IMR-90 (cell line): Measurements from ENCODE around the gene KPNA3. TPM values are rescaled to one million over a fixed set of nuclear protein-coding genes. Genes with fewer than 3 reads are reported as not detected.

Source experiments
- ATAC-seq: fragments of 200-7000 bp; cut with Tn5 transposase; 2 replicates; pipeline ENCODE4 v1.9.1; 2020; ENCODE audit warnings: low read depth, mild to moderate bottlenecking, moderate library complexity
- BruUV-seq: library from RNA; stranded (reverse); fragments of 400-500 nt; replicated peaks from 2 replicates; lab custom pipeline; 2021; lab: Mats Ljungman, UMichigan
- CTCF ChIA-PET: fragments of 300-600 bp; formaldehyde crosslinking; extraction: SDS; loops from one replicate; lab custom pipeline; 2021; ENCODE audit warnings: antibody characterized with exemption; lab: Yijun Ruan, JAX
- POLR2A ChIA-PET: fragments of 300-600 bp; sonication (Branson Sonifier 250); formaldehyde crosslinking; loops from one replicate; lab custom pipeline; 2022; ENCODE audit warnings: antibody characterized with exemption; ENCODE audit not compliant: unreplicated experiment; lab: Charles Lee
- DNase-seq: peaks from one replicate; pipeline ENCODE4 v3.0.0; 2013
- H2AFZ ChIP-seq: replicated peaks from 2 replicates; pipeline ENCODE3; 2013; ENCODE audit warnings: low read length, mild to moderate bottlenecking; ENCODE audit not compliant: poor library complexity
- H2AK5ac ChIP-seq: 2 replicates; pipeline ENCODE4 v1.6.1; 2013; ENCODE audit warnings: low read depth, low read length, inconsistent platforms
- H2AK9ac ChIP-seq: replicated peaks from 2 replicates; pipeline ENCODE3; 2013; ENCODE audit warnings: mild to moderate bottlenecking, low read depth, low read length, moderate library complexity; ENCODE audit not compliant: poor library complexity
- H2BK120ac ChIP-seq: 2 replicates; pipeline ENCODE4 v1.6.1; 2013; ENCODE audit warnings: low read depth, low read length, inconsistent platforms
- H2BK15ac ChIP-seq: 3 replicates; pipeline ENCODE4 v1.6.1; 2013; ENCODE audit warnings: low read depth, low read length, inconsistent platforms
- H2BK20ac ChIP-seq: 2 replicates; pipeline ENCODE4 v1.6.1; 2013; ENCODE audit warnings: low read depth, mild to moderate bottlenecking, inconsistent platforms, low read length, moderate library complexity
- H2BK5ac ChIP-seq: 2 replicates; pipeline ENCODE4 v1.6.1; 2013; ENCODE audit warnings: mild to moderate bottlenecking, low read depth, low read length, inconsistent platforms; ENCODE audit not compliant: poor library complexity, severe bottlenecking
- H3K14ac ChIP-seq: replicated peaks from 2 replicates; pipeline ENCODE4 v1.6.1; 2013; ENCODE audit warnings: low read depth, low read length, inconsistent platforms
- H3K18ac ChIP-seq: 2 replicates; pipeline ENCODE4 v1.6.1; 2013; ENCODE audit warnings: low read depth, low read length, control low read depth
- H3K23ac ChIP-seq: 2 replicates; pipeline ENCODE4 v1.6.1; 2013; ENCODE audit warnings: low read depth, low read length, inconsistent platforms
- H3K27ac ChIP-seq: 2 replicates; pipeline ENCODE4 v1.5.1; 2013; ENCODE audit warnings: mild to moderate bottlenecking, control low read depth, low read length; ENCODE audit not compliant: insufficient read depth
- H3K27me3 ChIP-seq: 2 replicates; pipeline ENCODE4 v1.6.1; 2013; ENCODE audit warnings: low read length; ENCODE audit not compliant: control insufficient read depth, insufficient read depth
- H3K36me3 ChIP-seq: 2 replicates; pipeline ENCODE4 v1.6.1; 2013; ENCODE audit warnings: low read length, mixed read lengths; ENCODE audit not compliant: control insufficient read depth, insufficient read depth
- H3K4ac ChIP-seq: 2 replicates; pipeline ENCODE4 v1.6.1; 2013; ENCODE audit warnings: low read depth, low read length, inconsistent platforms
- H3K4me1 ChIP-seq: 2 replicates; pipeline ENCODE4 v1.6.1; 2013; ENCODE audit warnings: low read length, mixed read lengths; ENCODE audit not compliant: control insufficient read depth, insufficient read depth
- H3K4me2 ChIP-seq: 2 replicates; pipeline ENCODE4 v1.6.1; 2013; ENCODE audit warnings: low read depth, mild to moderate bottlenecking, control low read depth, low read length, moderate library complexity
- H3K4me3 ChIP-seq: 2 replicates; pipeline ENCODE4 v1.5.1; 2013; ENCODE audit warnings: low read depth, mild to moderate bottlenecking, control low read depth, low read length, moderate library complexity; ENCODE audit not compliant: insufficient read depth
- H3K56ac ChIP-seq: 2 replicates; pipeline ENCODE4 v1.6.1; 2013; ENCODE audit warnings: low read length, inconsistent platforms; ENCODE audit not compliant: insufficient read depth; ENCODE audit errors: extremely low read depth
- H3K79me1 ChIP-seq, 2 experiments: 2 replicates each; pipeline ENCODE4 v1.6.1; 2013; ENCODE audit warnings: low read length in 2 of 2, inconsistent platforms in 1 of 2, low read depth in 1 of 2
- H3K9ac ChIP-seq: 2 replicates; pipeline ENCODE4 v1.6.1; 2013; ENCODE audit warnings: low read depth, low read length, control low read depth
- H3K9me1 ChIP-seq: 2 replicates; pipeline ENCODE4 v1.6.1; 2013; ENCODE audit warnings: low read length, inconsistent platforms; ENCODE audit not compliant: insufficient read depth
- H3K9me3 ChIP-seq: 2 replicates; pipeline ENCODE4 v1.6.1; 2013; ENCODE audit warnings: low read length; ENCODE audit not compliant: control insufficient read depth, insufficient read depth
- H4K20me1 ChIP-seq: 2 replicates; pipeline ENCODE4 v1.6.1; 2013; ENCODE audit warnings: low read length, inconsistent platforms; ENCODE audit not compliant: insufficient read depth
- H4K5ac ChIP-seq: 2 replicates; pipeline ENCODE4 v1.6.1; 2013; ENCODE audit warnings: mild to moderate bottlenecking, low read depth, low read length, control low read depth
- H4K8ac ChIP-seq, 2 experiments: 2 replicates each; pipeline ENCODE4 v1.6.1; 2013; ENCODE audit warnings: low read depth in 2 of 2, low read length in 2 of 2, control low read depth in 1 of 2, inconsistent platforms in 1 of 2
- H4K91ac ChIP-seq: 2 replicates; pipeline ENCODE4 v1.6.1; 2013; ENCODE audit warnings: low read depth, low read length, inconsistent platforms; ENCODE audit not compliant: insufficient read depth
- MAFK ChIP-seq: IDR thresholded peaks from 2 replicates; pipeline ENCODE4 v1.6.1; 2012; ENCODE audit warnings: low read depth, low read length, improper control_type of control experiment
- NFE2L2 ChIP-seq: fragments of 150-350 bp; IDR thresholded peaks from 2 replicates; pipeline ENCODE4 v1.6.1; 2016; ENCODE audit warnings: low read depth, mild to moderate bottlenecking, low read length
- POLR2A ChIP-seq: IDR thresholded peaks from 2 replicates; pipeline ENCODE4 v1.6.1; 2012; ENCODE audit warnings: mild to moderate bottlenecking, low read depth, low read length
- RAD21 ChIP-seq: IDR thresholded peaks from 2 replicates; pipeline ENCODE4 v1.6.1; 2012; ENCODE audit warnings: low read length, improper control_type of control experiment
- RCOR1 ChIP-seq: IDR thresholded peaks from 2 replicates; pipeline ENCODE4 v1.6.1; 2012; ENCODE audit warnings: mild to moderate bottlenecking, low read length, improper control_type of control experiment; ENCODE audit not compliant: insufficient replicate concordance
- RFX5 ChIP-seq: IDR thresholded peaks from 2 replicates; pipeline ENCODE4 v1.8.0; 2012; ENCODE audit warnings: low read depth, mild to moderate bottlenecking, low read length, moderate library complexity
- SMC3 ChIP-seq: fragments of 150-350 bp; IDR thresholded peaks from 2 replicates; pipeline ENCODE4 v1.6.1; 2016; ENCODE audit warnings: low read depth, mild to moderate bottlenecking, antibody characterized with exemption, low read length, moderate library complexity
- WGBS, 2 experiments: methylation state at CpG; one replicate each; pipeline versions ENCODE4 v1.1.5 to v1.1.7; 2013; ENCODE audit warnings: missing lambda C conversion rate in 2 of 2; ENCODE audit not compliant: insufficient read length in 1 of 2; ENCODE audit errors: extremely low coverage in 2 of 2; 5-methylcytosine and 5-hydroxymethylcytosine counted together
- dilution Hi-C: fragments of 300-500 bp; cut with HindIII; formaldehyde crosslinking; loops from one replicate; pipeline ENCODE4 v1.14.3; 2018; ENCODE audit warnings: low sequenced_read_pairs; ENCODE audit not compliant: unreplicated experiment
- in situ Hi-C: fragments of 300-500 bp; cut with MboI; formaldehyde crosslinking; loops from 3 replicates; pipeline ENCODE4 v1.14.3; 2019; ENCODE audit warnings: low sequenced_read_pairs, inconsistent platforms, mixed read lengths
- intact Hi-C: fragments of 100-400 bp; cut with micrococcal nuclease; formaldehyde crosslinking; loops from 2 replicates; pipeline ENCODE4 v1.10.0; 2022
- polyA plus RNA-seq, 3 experiments: library from polyadenylated mRNA; depleted of rRNA; stranded (reverse); fragments of >200 nt; gene quantifications; 2 replicates each; pipeline ENCODE4 v1.2.3, GENCODE V29; 2012; ENCODE audit warnings: low replicate concordance in 1 of 3
- total RNA-seq: library from RNA; depleted of rRNA; stranded (reverse); fragments of >200 nt; gene quantifications from 2 replicates; pipeline ENCODE4 v1.2.3, GENCODE V29; 2012
- TF ChIP-seq, protein P1 (sequence below): fragments of 150-350 bp; IDR thresholded peaks from 2 replicates; pipeline ENCODE4 v1.6.1; 2017; ENCODE audit warnings: mild to moderate bottlenecking, antibody characterized with exemption, low read length, low read depth
- TF ChIP-seq, protein P2 (sequence below): conservative IDR thresholded peaks from 2 replicates; pipeline ENCODE4 v1.5.1; 2012; ENCODE audit warnings: mild to moderate bottlenecking, low read depth, low read length, improper control_type of control experiment

The KPNA3 gene
- total and polyA plus RNA-seq, 2 of the 4 experiments (the other 2 are of a cell fraction), result 25.3 to 48.6 TPM

GRCh38 chr13:49840675-49841074 lies 48.2 kb upstream of the KPNA3 start:
- in situ Hi-C loops, result loop anchor here (5.0 kb wide), 1 partner anchor 178 kb away; no protein-coding TSS in a partner anchor
- DNase-seq, result no peak
- peak overlapping the region; percentile 31 for H2BK20ac ChIP-seq
- no peak overlapping the region for H3K18ac ChIP-seq
- H3K79me1 ChIP-seq, result no peaks in the 10 kb centered on the region
- H2BK120ac ChIP-seq, result peak overlapping the region; percentile 52
- ATAC-seq, result no peak
- BruUV-seq, result no TSS peak
- H3K4me1 ChIP-seq, result peaks cover 14% of the 10 kb centered on the region
- CTCF ChIA-PET, result no interaction called here
- no peak overlapping the region for H3K4me2 ChIP-seq
- dilution Hi-C loops, result no loop called here
- no peaks in the 10 kb centered on the region for H3K36me3 ChIP-seq
- TF ChIP-seq, protein P1, sequence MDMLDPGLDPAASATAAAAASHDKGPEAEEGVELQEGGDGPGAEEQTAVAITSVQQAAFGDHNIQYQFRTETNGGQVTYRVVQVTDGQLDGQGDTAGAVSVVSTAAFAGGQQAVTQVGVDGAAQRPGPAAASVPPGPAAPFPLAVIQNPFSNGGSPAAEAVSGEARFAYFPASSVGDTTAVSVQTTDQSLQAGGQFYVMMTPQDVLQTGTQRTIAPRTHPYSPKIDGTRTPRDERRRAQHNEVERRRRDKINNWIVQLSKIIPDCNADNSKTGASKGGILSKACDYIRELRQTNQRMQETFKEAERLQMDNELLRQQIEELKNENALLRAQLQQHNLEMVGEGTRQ, result no peak
- no peak for TF ChIP-seq SMC3
- TF ChIP-seq NFE2L2, result no peak
- TF ChIP-seq POLR2A, result no peak
- TF ChIP-seq MAFK, result no peak
- TF ChIP-seq RCOR1, result no peak
- TF ChIP-seq RAD21, result no peak
- TF ChIP-seq, protein P2, sequence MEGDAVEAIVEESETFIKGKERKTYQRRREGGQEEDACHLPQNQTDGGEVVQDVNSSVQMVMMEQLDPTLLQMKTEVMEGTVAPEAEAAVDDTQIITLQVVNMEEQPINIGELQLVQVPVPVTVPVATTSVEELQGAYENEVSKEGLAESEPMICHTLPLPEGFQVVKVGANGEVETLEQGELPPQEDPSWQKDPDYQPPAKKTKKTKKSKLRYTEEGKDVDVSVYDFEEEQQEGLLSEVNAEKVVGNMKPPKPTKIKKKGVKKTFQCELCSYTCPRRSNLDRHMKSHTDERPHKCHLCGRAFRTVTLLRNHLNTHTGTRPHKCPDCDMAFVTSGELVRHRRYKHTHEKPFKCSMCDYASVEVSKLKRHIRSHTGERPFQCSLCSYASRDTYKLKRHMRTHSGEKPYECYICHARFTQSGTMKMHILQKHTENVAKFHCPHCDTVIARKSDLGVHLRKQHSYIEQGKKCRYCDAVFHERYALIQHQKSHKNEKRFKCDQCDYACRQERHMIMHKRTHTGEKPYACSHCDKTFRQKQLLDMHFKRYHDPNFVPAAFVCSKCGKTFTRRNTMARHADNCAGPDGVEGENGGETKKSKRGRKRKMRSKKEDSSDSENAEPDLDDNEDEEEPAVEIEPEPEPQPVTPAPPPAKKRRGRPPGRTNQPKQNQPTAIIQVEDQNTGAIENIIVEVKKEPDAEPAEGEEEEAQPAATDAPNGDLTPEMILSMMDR, result no peak
- TF ChIP-seq RFX5, result no peak
- H2AK9ac ChIP-seq, result no peak overlapping the region
- H2AK5ac ChIP-seq, result 0 out of 2 replicates have a peak overlapping the region, but pooled peaks have one; percentile 11
- H3K27ac ChIP-seq, result no peak overlapping the region
- no peak overlapping the region for H2BK5ac ChIP-seq
- peaks cover 9% of the 10 kb centered on the region for H3K9me1 ChIP-seq
- H3K4ac ChIP-seq, result peak overlapping the region; percentile 60; the same call in 1 of the 2 replicates
- no peaks in the 10 kb centered on the region for H4K20me1 ChIP-seq
- intact Hi-C loops, result no loop called here
- H3K4me3 ChIP-seq, result no peak overlapping the region
- H2AFZ ChIP-seq, result peak overlapping the region; percentile 8
- H3K9me3 ChIP-seq, result no peaks in the 10 kb centered on the region
- H3K56ac ChIP-seq, result no peak overlapping the region
- no peak overlapping the region for H3K9ac ChIP-seq
- H2BK15ac ChIP-seq, result peak overlapping the region; percentile 85; the same call in 2 of the 3 replicates
- 100% methylated on average over 1 of the region's 3 CpGs; no CpG with 5 or more reads in 1 of the 2 experiments for WGBS, 2 experiments
- H3K23ac ChIP-seq, result no peak overlapping the region
- no peaks in the 10 kb centered on the region for H3K27me3 ChIP-seq
- no peak overlapping the region for H4K8ac ChIP-seq
- 0 out of 2 replicates have a peak overlapping the region, but pooled peaks have one; percentile 31 for H3K14ac ChIP-seq
- POLR2A ChIA-PET, result no interaction called here
- H4K5ac ChIP-seq, result no peak overlapping the region
- H4K91ac ChIP-seq, result no peak overlapping the region
